ENCODE measurements around the gene MDFIC.
A peak's percentile ranks its signal among the peaks of the same experiment; 100 is the strongest.

The MDFIC gene

GRCh38 chr7:115032715-115033703, 111.1 kb downstream of the MDFIC start:
- Histone ChIP-seq H3K9me3 (replicated peaks in 1 of 11) (no peaks in the 10 kb centered on the region), H3K36me3 (no peaks in the 10 kb centered on the region), H3K27ac (no peak overlapping the region), H3K9ac (no peak overlapping the region), H4K20me1 (no peaks in the 10 kb centered on the region), H3K4me3 (no peak overlapping the region), H3K4me1 (peaks cover 0 to 5% (median 0%) of the 10 kb centered on the region in 10 experiments; a peak in 1 of 20 replicates), H3K4me2 (no peak overlapping the region), H3K27me3 (no peaks in the 10 kb centered on the region)
- TF ChIP-seq Cebpa-rat (IDR thresholded peaks at IDR 0.05), result no peak

DNA sequence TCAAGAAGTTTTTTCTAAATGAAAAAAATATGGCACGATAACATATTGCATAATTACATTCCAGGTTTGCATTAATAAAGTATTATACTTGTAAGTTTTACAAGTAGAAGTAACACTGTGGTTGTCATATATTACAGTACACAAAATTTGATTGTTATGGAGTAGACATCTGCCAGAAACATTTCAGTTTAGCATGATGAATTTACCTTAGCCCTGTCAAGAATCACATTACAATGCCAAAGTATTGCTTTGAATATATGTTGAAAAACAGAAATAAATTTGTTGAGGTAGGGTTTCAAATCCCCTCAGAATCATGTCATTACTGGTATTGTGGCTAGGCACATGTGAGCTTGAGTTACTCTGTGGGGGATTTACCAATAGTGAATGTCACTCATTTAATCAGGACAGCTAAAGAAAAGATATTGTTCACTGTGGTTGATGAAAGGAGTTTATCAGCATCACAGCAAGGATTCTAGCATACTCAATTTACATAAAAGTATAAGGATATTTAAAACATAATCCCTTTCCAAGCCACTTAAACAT, 112.1 kb downstream of the MDFIC start:
- no peaks in the 10 kb centered on the region for H4K20me1 ChIP-seq
- H3K9ac ChIP-seq, result no peak overlapping the region
- H3K4me1 ChIP-seq, result peaks cover 0 to 5% (median 0%) of the 10 kb centered on the region in 10 experiments; a peak in 1 of 20 replicates
- no peak overlapping the region for H3K4me2 ChIP-seq
- no peak for TF ChIP-seq Cebpa-rat (IDR thresholded peaks at IDR 0.05)
- no peaks in the 10 kb centered on the region for H3K36me3 ChIP-seq
- no peaks in the 10 kb centered on the region for H3K27me3 ChIP-seq
- H3K4me3 ChIP-seq, result no peak overlapping the region
- H3K27ac ChIP-seq, result no peak overlapping the region
- no peaks in the 10 kb centered on the region for H3K9me3 ChIP-seq (replicated peaks in 1 of 11)

DNA sequence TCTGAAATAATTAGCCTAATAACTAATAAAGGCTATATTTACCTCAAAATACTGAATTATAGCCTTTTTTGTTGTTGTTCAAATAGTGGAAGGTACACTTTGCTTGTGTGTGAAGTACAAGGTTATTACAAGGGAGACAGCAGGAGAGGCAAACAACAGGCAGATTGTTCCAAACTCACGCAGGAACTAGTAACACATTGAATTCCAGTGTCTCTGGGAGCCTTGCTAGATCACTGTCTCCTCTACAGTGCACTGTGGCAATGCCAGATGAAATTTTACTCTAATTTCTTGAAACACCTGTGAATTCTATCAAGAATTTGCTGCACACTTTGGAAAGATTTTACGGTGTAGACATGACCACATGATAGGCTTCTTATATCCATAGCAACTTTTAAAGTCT, 112.6 kb downstream of the MDFIC start:
- Histone ChIP-seq H3K4me2 (no peak overlapping the region), H3K9me3 (replicated peaks in 1 of 11) (no peaks in the 10 kb centered on the region), H3K4me3 (no peak overlapping the region), H3K27ac (no peak overlapping the region), H3K9ac (no peak overlapping the region), H4K20me1 (no peaks in the 10 kb centered on the region), H3K27me3 (no peaks in the 10 kb centered on the region), H3K4me1 (peaks cover 0 to 5% (median 0%) of the 10 kb centered on the region in 10 experiments; a peak in 1 of 20 replicates), H3K36me3 (no peaks in the 10 kb centered on the region)
- TF ChIP-seq Cebpa-rat (IDR thresholded peaks at IDR 0.05), result no peak

DNA sequence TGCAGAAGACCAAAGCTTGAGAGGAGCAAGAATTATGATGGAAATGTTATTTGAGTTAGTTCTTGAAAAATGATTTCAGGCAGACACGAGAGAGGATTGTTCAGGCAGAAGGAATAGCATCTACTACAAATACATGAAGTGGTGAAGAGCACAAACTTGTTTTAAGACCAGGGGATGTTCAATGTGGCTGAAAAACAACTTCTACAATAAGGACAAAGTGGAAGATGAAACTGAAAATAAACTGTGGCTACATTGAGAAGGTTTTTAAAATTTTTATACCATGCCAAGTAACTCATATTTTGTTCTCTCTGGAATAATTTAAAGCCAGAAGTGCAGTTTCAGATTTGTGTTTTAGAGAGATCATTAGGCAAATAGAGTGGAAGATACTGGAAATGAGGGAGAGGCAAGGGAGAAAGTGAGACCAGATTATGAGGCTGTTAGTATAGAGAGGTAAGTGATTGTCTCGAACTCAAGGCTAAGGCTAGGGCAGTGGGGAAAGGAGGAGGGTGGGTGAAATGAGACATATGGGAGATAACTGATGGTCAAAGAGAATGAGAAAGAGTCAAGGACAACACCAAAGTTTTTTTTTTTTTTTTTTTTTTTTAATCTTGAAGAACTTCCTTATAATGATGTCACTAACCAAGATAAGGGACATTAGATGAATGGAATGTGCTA, 115.4 kb downstream of the MDFIC start:
- no peak for TF ChIP-seq Cebpa-rat (IDR thresholded peaks at IDR 0.05)
- Histone ChIP-seq H3K9ac (no peak overlapping the region), H3K27me3 (no peaks in the 10 kb centered on the region), H3K36me3 (no peaks in the 10 kb centered on the region), H3K4me2 (peak overlapping the region in 2 of 11 experiments; percentile 26 to 41; a peak in 2 of 22 replicates), H3K9me3 (replicated peaks in 1 of 11) (no peaks in the 10 kb centered on the region), H3K4me3 (no peak overlapping the region), H3K4me1 (peaks cover 0 to 5% (median 0%) of the 10 kb centered on the region in 10 experiments; a peak in 1 of 20 replicates), H3K27ac (no peak overlapping the region), H4K20me1 (no peaks in the 10 kb centered on the region)

DNA sequence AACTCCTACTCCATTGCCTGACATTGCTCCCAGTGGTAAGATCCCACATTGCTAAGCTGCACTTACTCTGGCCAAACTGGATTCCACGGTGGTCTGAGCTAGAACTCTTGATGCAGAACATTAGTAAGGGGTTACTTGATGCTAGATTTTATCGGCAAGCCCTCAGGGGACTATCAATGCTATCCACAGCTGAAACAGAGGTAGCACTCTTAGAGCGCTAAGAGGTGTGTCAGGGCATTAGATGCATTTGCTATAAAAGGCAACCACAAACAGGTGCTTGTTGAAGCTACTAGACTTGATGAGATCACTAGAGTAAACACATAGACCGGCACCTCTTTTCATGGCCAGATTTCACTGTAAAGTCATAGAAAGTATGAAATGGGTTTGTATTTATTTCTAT, 116.3 kb downstream of the MDFIC start:
- no peak overlapping the region for H3K4me3 ChIP-seq
- H3K9ac ChIP-seq, result no peak overlapping the region
- no peaks in the 10 kb centered on the region for H3K27me3 ChIP-seq
- TF ChIP-seq Cebpa-rat (IDR thresholded peaks at IDR 0.05), result no peak
- no peak overlapping the region for H3K4me2 ChIP-seq
- no peak overlapping the region for H3K27ac ChIP-seq
- no peaks in the 10 kb centered on the region for H3K36me3 ChIP-seq
- H3K9me3 ChIP-seq (replicated peaks in 1 of 11), result no peaks in the 10 kb centered on the region
- no peaks in the 10 kb centered on the region for H4K20me1 ChIP-seq
- H3K4me1 ChIP-seq, result peaks cover 0 to 5% (median 0%) of the 10 kb centered on the region in 10 experiments; a peak in 1 of 20 replicates

- Histone ChIP-seq H3K9me3 (replicated peaks in 1 of 11) (no peaks in the 10 kb centered on the region), H3K4me1 (peaks cover 0 to 5% (median 0%) of the 10 kb centered on the region in 10 experiments; a peak in 1 of 20 replicates), H4K20me1 (no peaks in the 10 kb centered on the region), H3K4me3 (no peak overlapping the region), H3K4me2 (no peak overlapping the region), H3K27ac (no peak overlapping the region), H3K9ac (no peak overlapping the region), H3K36me3 (no peaks in the 10 kb centered on the region), H3K27me3 (no peaks in the 10 kb centered on the region)
- TF ChIP-seq Cebpa-rat (IDR thresholded peaks at IDR 0.05), result no peak
These were observed 118.2 kb downstream of the MDFIC start for GRCh38 chr7:115040057-115040456.

DNA sequence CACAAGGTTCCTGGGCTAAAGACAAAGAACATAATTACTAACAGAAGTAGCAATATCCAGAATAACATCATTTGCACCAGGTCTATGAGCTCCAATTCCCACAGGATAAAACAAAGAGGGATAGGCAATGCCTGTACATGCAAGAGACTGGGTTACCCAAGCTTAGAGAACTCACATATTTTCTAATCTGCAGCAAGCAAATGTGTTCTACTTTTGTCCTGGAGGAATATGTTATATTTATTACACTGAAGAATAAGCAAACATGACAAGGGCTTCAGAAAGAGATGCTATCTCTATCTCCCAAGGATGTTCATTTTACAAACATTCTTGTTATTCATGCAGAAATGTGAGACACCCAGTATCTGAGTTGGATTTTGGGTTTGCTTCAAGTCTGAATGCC, 118.6 kb downstream of the MDFIC start:
- H3K36me3 ChIP-seq, result no peaks in the 10 kb centered on the region
- H4K20me1 ChIP-seq, result no peaks in the 10 kb centered on the region
- H3K4me1 ChIP-seq, result peaks cover 0 to 5% (median 0%) of the 10 kb centered on the region in 10 experiments; a peak in 1 of 20 replicates
- H3K9ac ChIP-seq, result no peak overlapping the region
- H3K4me2 ChIP-seq, result no peak overlapping the region
- no peak overlapping the region for H3K27ac ChIP-seq
- no peaks in the 10 kb centered on the region for H3K27me3 ChIP-seq
- no peak overlapping the region for H3K4me3 ChIP-seq
- no peak for TF ChIP-seq Cebpa-rat (IDR thresholded peaks at IDR 0.05)
- no peaks in the 10 kb centered on the region for H3K9me3 ChIP-seq (replicated peaks in 1 of 11)

- no peak overlapping the region for H3K4me2 ChIP-seq
- H3K4me1 ChIP-seq, result no peaks in the 10 kb centered on the region
- H3K27ac ChIP-seq, result no peak overlapping the region
- H3K9ac ChIP-seq, result no peak overlapping the region
- TF ChIP-seq Cebpa-rat (IDR thresholded peaks at IDR 0.05), result no peak
- no peaks in the 10 kb centered on the region for H4K20me1 ChIP-seq
- no peaks in the 10 kb centered on the region for H3K9me3 ChIP-seq (replicated peaks in 1 of 11)
- no peak overlapping the region for H3K4me3 ChIP-seq
- no peaks in the 10 kb centered on the region for H3K27me3 ChIP-seq
- H3K36me3 ChIP-seq, result no peaks in the 10 kb centered on the region
These were observed 120.7 kb downstream of the MDFIC start for GRCh38 chr7:115042596-115042995.

DNA sequence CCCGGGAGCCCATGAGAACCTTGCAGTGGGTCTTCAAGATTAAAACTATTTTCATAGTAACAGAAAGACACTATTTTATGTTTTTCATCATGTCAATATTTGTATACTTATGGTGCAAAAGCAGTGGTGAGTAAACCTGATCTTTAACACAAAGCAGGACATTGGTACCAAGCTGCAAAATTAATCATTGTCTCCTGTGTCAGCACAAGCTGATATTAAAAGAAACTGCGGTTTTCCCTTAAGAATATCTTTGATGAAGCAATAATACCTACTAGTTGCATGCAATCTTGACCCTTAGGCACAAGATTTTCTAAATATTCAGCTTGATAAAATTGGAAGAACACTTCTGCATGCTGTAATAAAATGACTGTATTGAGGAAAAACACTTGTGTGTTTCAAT, 121.7 kb downstream of the MDFIC start:
- H3K4me1 ChIP-seq, result no peaks in the 10 kb centered on the region
- no peak overlapping the region for H3K4me2 ChIP-seq

More for the DNA sequence above, 121.7 kb downstream of the MDFIC start:
- no peaks in the 10 kb centered on the region for H3K27me3 ChIP-seq
- H4K20me1 ChIP-seq, result no peaks in the 10 kb centered on the region
- H3K4me3 ChIP-seq, result no peak overlapping the region
- no peak overlapping the region for H3K9ac ChIP-seq
- no peak for TF ChIP-seq Cebpa-rat (IDR thresholded peaks at IDR 0.05)
- H3K9me3 ChIP-seq (replicated peaks in 1 of 11), result no peaks in the 10 kb centered on the region
- H3K27ac ChIP-seq, result no peak overlapping the region
- H3K36me3 ChIP-seq, result no peaks in the 10 kb centered on the region
